Panc1 (cell line): ENCODE measurements around the gene IL10RB. TPM values are rescaled to one million over a fixed set of nuclear protein-coding genes. Genes with fewer than 3 reads are reported as not detected.

Source experiments
- ATAC-seq: fragments of 200-7000 bp; cut with Tn5 transposase; 2 replicates; pipeline ENCODE4 v1.9.1; 2020; ENCODE audit warnings: mild to moderate bottlenecking, moderate library complexity
- BruUV-seq: library from RNA; stranded (reverse); fragments of 400-500 nt; replicated peaks from 2 replicates; lab custom pipeline; 2021; lab: Mats Ljungman, UMichigan
- CTCF ChIA-PET: fragments of 300-600 bp; sonication (Branson Sonifier 250); formaldehyde crosslinking; loops from one replicate; lab custom pipeline; 2022; ENCODE audit warnings: antibody characterized with exemption; lab: Charles Lee
- POLR2A ChIA-PET: fragments of 300-600 bp; sonication (Branson Sonifier 250); formaldehyde crosslinking; loops from one replicate; lab custom pipeline; 2022; ENCODE audit warnings: antibody characterized with exemption; lab: Charles Lee
- DNase-seq: peaks from one replicate; pipeline ENCODE4 v3.0.0-alpha.2; 2010; ENCODE audit warnings: low read depth, low spot score
- H3K27ac ChIP-seq: 2 replicates; pipeline ENCODE4 v1.5.1; 2011; ENCODE audit warnings: mild to moderate bottlenecking, low read length, inconsistent platforms
- H3K27me3 ChIP-seq: fragments of 200-500 bp; sonication (Bioruptor generic); 2 replicates; pipeline ENCODE4 v1.6.0; 2014; ENCODE audit warnings: low read length, inconsistent platforms; ENCODE audit not compliant: control insufficient read depth, insufficient read depth
- H3K36me3 ChIP-seq: fragments of 200-500 bp; sonication (Bioruptor generic); 2 replicates; pipeline ENCODE4 v1.5.1; 2014; ENCODE audit warnings: inconsistent platforms, mild to moderate bottlenecking, low read length, moderate library complexity; ENCODE audit not compliant: control insufficient read depth, insufficient read depth
- H3K4me1 ChIP-seq: 2 replicates; pipeline ENCODE4 v1.5.1; 2011; ENCODE audit warnings: inconsistent platforms, mild to moderate bottlenecking, low read length, moderate library complexity; ENCODE audit not compliant: control insufficient read depth, insufficient read depth
- H3K4me3 ChIP-seq, 2 experiments: 2 replicates each; pipeline ENCODE4 v1.5.1; 2011 to 2012; ENCODE audit warnings: low read depth in 2 of 2, low read length in 2 of 2, mild to moderate bottlenecking in 2 of 2, inconsistent platforms in 1 of 2, moderate library complexity in 1 of 2
- H3K9me3 ChIP-seq: fragments of 200-500 bp; sonication (Bioruptor generic); 2 replicates; pipeline ENCODE4 v1.5.1; 2014; ENCODE audit warnings: low read depth, mild to moderate bottlenecking, inconsistent platforms, low read length, moderate library complexity; ENCODE audit not compliant: control insufficient read depth, insufficient read depth
- CTCF ChIP-seq: fragments of 450-650 bp; IDR thresholded peaks from 2 replicates; pipeline ENCODE4 v1.5.1; 2017; ENCODE audit warnings: mild to moderate bottlenecking
- POLR2AphosphoS5 ChIP-seq: IDR thresholded peaks from 2 replicates; pipeline ENCODE4 v1.6.1; 2012; ENCODE audit warnings: mild to moderate bottlenecking, low read depth, low read length, moderate library complexity
- SIN3A ChIP-seq: IDR thresholded peaks from 2 replicates; pipeline ENCODE4 v1.6.1; 2012; ENCODE audit warnings: low read depth, mild to moderate bottlenecking, low read length, moderate library complexity, borderline replicate concordance; ENCODE audit not compliant: insufficient read depth
- TCF7L2 ChIP-seq: IDR thresholded peaks from 2 replicates; pipeline ENCODE4 v1.6.1; 2011; ENCODE audit warnings: mild to moderate bottlenecking, low read depth, low read length, inconsistent platforms
- in situ Hi-C: cut with HindIII; loops from 2 replicates; pipeline ENCODE4 v1.10.0; 2016; ENCODE audit warnings: low sequenced_read_pairs, low pct_unique_long_range_greater_than_20kb
- intact Hi-C: fragments of 100-400 bp; cut with micrococcal nuclease; formaldehyde crosslinking; loops from one replicate; pipeline ENCODE4 v1.10.0; 2022; ENCODE audit not compliant: unreplicated experiment
- total RNA-seq: library from RNA; stranded (reverse); gene quantifications from one replicate; pipeline ENCODE4 v1.2.1, GENCODE V29; 2021; ENCODE audit not compliant: unreplicated experiment
- TF ChIP-seq, protein P1 (sequence below), 2 experiments: IDR thresholded peaks; 2 replicates each; pipeline ENCODE4 v1.6.1; 2011 to 2012; ENCODE audit warnings: low read depth in 2 of 2, control low read depth in 1 of 2, low read length in 1 of 2, mild to moderate bottlenecking in 1 of 2, moderate library complexity in 1 of 2; ENCODE audit not compliant: insufficient read depth in 1 of 2

IL10RB gene
- total RNA-seq, 1 experiment from 2014 or later: 17.7 TPM

DNA sequence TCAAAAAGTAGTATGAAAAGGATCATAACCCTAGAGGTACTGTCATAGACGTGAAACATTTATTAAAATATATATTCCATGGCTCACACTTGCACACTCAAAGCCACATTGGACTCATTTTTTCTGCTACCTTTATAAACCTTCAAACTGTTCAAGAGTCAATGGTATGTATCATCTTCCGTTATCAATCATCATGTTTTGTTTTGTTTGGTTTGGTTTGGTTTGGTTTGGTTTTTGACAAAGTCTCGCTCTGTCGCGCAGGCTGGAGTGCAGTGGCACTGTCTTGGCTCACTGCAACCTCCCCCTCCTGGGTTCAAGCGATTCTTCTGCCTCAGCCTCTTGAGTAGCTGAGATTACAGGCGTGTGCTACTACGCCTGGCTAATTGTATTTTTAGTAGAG, 34.6 kb upstream of the IL10RB start:
- no peaks in the 10 kb centered on the region for H3K9me3 ChIP-seq
- H3K36me3 ChIP-seq: no peaks in the 10 kb centered on the region; the same call in 1 of the 2 replicates
- DNase-seq (no peak), ATAC-seq (no peak)
- no peak overlapping the region for H3K27ac ChIP-seq
- H3K27me3 ChIP-seq: no peaks in the 10 kb centered on the region
- peaks cover 4% of the 10 kb centered on the region; the same call in 1 of the 2 replicates for H3K4me1 ChIP-seq
- no TSS peak for BruUV-seq
- ChIA-PET CTCF (no interaction called here), POLR2A (interaction anchor here (0.5 kb wide), 1 partner anchor 42 kb away, joined by 3 read pairs; no protein-coding TSS in a partner anchor)
- intact Hi-C loops: no loop called here
- TF ChIP-seq CTCF (no peak), SIN3A (no peak), POLR2AphosphoS5 (no peak), TCF7L2 (no peak)
- TF ChIP-seq, protein P1, sequence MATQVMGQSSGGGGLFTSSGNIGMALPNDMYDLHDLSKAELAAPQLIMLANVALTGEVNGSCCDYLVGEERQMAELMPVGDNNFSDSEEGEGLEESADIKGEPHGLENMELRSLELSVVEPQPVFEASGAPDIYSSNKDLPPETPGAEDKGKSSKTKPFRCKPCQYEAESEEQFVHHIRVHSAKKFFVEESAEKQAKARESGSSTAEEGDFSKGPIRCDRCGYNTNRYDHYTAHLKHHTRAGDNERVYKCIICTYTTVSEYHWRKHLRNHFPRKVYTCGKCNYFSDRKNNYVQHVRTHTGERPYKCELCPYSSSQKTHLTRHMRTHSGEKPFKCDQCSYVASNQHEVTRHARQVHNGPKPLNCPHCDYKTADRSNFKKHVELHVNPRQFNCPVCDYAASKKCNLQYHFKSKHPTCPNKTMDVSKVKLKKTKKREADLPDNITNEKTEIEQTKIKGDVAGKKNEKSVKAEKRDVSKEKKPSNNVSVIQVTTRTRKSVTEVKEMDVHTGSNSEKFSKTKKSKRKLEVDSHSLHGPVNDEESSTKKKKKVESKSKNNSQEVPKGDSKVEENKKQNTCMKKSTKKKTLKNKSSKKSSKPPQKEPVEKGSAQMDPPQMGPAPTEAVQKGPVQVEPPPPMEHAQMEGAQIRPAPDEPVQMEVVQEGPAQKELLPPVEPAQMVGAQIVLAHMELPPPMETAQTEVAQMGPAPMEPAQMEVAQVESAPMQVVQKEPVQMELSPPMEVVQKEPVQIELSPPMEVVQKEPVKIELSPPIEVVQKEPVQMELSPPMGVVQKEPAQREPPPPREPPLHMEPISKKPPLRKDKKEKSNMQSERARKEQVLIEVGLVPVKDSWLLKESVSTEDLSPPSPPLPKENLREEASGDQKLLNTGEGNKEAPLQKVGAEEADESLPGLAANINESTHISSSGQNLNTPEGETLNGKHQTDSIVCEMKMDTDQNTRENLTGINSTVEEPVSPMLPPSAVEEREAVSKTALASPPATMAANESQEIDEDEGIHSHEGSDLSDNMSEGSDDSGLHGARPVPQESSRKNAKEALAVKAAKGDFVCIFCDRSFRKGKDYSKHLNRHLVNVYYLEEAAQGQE (IDR thresholded peaks at IDR 0.05; ENCODE audit: insufficient read depth in 1 of 2, low read depth in 2 of 2, low read length in 1 of 2): no peak
- no peak overlapping the region; a peak in 1 of 4 replicates for H3K4me3 ChIP-seq
- in situ Hi-C loops: no loop called here

DNA sequence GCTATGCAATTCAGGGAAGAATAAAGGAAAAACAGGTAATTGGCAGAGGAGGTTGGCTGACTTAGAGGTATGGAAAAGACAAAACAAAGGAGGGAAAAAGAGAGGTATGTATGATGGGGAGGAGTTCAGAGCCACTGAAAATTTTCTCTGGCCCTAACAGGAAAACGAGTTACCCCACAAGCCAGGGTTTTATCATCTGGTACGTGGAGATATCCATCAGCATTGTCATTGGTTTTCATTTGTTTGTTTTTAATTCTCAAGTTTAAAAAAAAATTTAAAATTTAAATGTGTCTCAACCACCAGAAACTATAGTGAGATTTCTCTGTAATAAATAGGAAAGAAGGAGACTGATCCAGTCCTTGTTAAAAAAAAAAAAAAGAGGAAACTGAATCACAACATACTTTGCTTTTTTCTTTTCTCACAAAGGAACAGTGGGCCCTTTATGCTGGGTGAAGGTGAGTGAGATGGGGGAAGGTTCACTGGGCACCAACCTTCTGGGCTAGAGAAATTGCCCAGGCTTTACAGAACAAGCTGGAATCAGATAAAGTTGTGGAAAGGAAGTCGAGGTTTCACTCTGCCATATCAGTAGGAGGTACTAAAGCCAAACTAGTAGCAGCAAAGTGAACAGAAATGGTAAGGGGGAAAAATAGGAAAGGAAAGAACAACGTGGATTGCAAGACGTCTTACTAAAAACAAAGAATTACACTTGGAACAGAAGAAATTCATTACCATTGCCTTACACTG, 33.7 kb upstream of the IL10RB start:
- in situ Hi-C loops: no loop called here
- peaks cover 4% of the 10 kb centered on the region; the same call in 1 of the 2 replicates for H3K4me1 ChIP-seq
- BruUV-seq: no TSS peak
- CTCF ChIA-PET: no interaction called here
- intact Hi-C loops: no loop called here
- no peaks in the 10 kb centered on the region for H3K27me3 ChIP-seq
- H3K36me3 ChIP-seq: no peaks in the 10 kb centered on the region; the same call in 1 of the 2 replicates
- H3K9me3 ChIP-seq: no peaks in the 10 kb centered on the region
- no peak for TF ChIP-seq CTCF
- TF ChIP-seq POLR2AphosphoS5: no peak
- no peak for TF ChIP-seq TCF7L2
- TF ChIP-seq, protein P1 (IDR thresholded peaks at IDR 0.05; ENCODE audit: insufficient read depth in 1 of 2, low read depth in 2 of 2, low read length in 1 of 2): no peak
- ATAC-seq (no peak), DNase-seq (no peak)
- no peak overlapping the region for H3K4me3 ChIP-seq
- no peak overlapping the region for H3K27ac ChIP-seq
- POLR2A ChIA-PET: no interaction called here
